Heart right ventricle (tissue), 16 donors: ENCODE measurements around the gene AKT3. TPM values are rescaled to one million over a fixed set of nuclear protein-coding genes. Genes with fewer than 3 reads are reported as not detected.

Experiments used
- ATAC-seq, 8 donors: fragments of 200-7000 bp; cut with Tn5 transposase; one replicate each; pipeline ENCODE4 v1.9.1; 2020; ENCODE audit warnings: mild to moderate bottlenecking in 8 of 8, moderate library complexity in 8 of 8, moderate number of reproducible peaks in 1 of 8
- DNase-seq, 2 donors: peaks; one replicate each; pipeline ENCODE4 v3.0.0-alpha.2; 2020
- H3K27ac ChIP-seq, 10 donors: fragments of 200-600 bp; sonication (generic) in 2 of 10; one replicate each; pipeline versions ENCODE4 v1.5.0 to v1.8.0; 2020 to 2022; ENCODE audit warnings: mild to moderate bottlenecking in 3 of 10
- H3K27me3 ChIP-seq, 7 donors: fragments of 200-600 bp; one replicate each; pipeline ENCODE4 v1.8.0; 2021 to 2022; ENCODE audit warnings: mild to moderate bottlenecking in 2 of 7
- H3K36me3 ChIP-seq, 9 donors: fragments of 200-600 bp; sonication (generic) in 1 of 9; one replicate each; pipeline versions ENCODE4 v1.5.0 to v1.8.0; 2020 to 2022; ENCODE audit warnings: mild to moderate bottlenecking in 2 of 9
- H3K4me1 ChIP-seq, 9 donors: fragments of 200-600 bp; sonication (generic) in 1 of 9; one replicate each; pipeline versions ENCODE4 v1.5.0 to v1.8.0; 2020 to 2022; ENCODE audit warnings: mild to moderate bottlenecking in 4 of 9
- H3K4me3 ChIP-seq, 10 donors: fragments of 200-600 bp; sonication (generic) in 2 of 10; one replicate each; pipeline versions ENCODE4 v1.5.0 to v1.8.0; 2020 to 2022; ENCODE audit warnings: mild to moderate bottlenecking in 7 of 10, moderate library complexity in 2 of 10
- H3K9me3 ChIP-seq, 11 donors: fragments of 200-600 bp in 10 of 11; sonication (generic) in 2 of 11; one replicate each; pipeline versions ENCODE4 v1.5.0 to v1.8.0; 2013 to 2022; ENCODE audit warnings: mild to moderate bottlenecking in 2 of 11, control low read depth in 1 of 11, moderate library complexity in 1 of 11
- CTCF ChIP-seq, 9 donors: fragments of 200-600 bp; sonication (generic) in 2 of 9; IDR thresholded peaks; one replicate each; pipeline versions ENCODE4 v1.5.0 to v1.8.0; 2021 to 2022; ENCODE audit warnings: antibody characterized with exemption in 9 of 9, mild to moderate bottlenecking in 5 of 9, moderate library complexity in 1 of 9
- WGBS, 2 donors: extraction: QIAGEN DNeasy Blood & Tissue Kit; methylation state at CpG; one replicate each; pipeline ENCODE4 v1.1.7; 2013; ENCODE audit warnings: inconsistent platforms in 1 of 2; 5-methylcytosine and 5-hydroxymethylcytosine counted together
- intact Hi-C, 10 donors: fragments of 100-400 bp; cut with DNase I; formaldehyde crosslinking; loops; one replicate each; pipeline versions ENCODE4 v1.11.1 to v1.14.2; 2022
- polyA plus RNA-seq, 2 donors: library from polyadenylated mRNA; stranded (reverse); fragments of 200-250 nt; gene quantifications; one replicate each; pipeline ENCODE4 v1.2.3, GENCODE V29; 2013
- total RNA-seq, 10 donors: library from RNA; stranded (reverse); fragmentation: NEBNext Ultra II Directional in 3 of 10; extraction: Animal tissue kit (Norgen Biotek cat#: 25700) in 3 of 10; gene quantifications; one replicate each; pipeline versions ENCODE4 v1.2.1 to v1.2.4, GENCODE V29; 2021 to 2023
- donor health status: Arrhythmogenic right ventricular cardiomyopathy.
- donor health status: ischemic (EF 13 %, LVEDD 7.1; RV severe dilation, severe dysfunction).
- donor health status: healthy with polysubstance abuse.
- donor health status: DM: no; HTN: yes; CAD: no.
- donor health status: DM: no; HTN: no; CAD: no.
- donor health status: ischemic (EF 25% LVEDD 6.9; RV normal size, moderate dysfunction).
- donor health status: ischemic (EF 25% LVEDD 5.7; RV mildly dilated, moderate dysfunction).
- donor health status: healthy.
- donor health status: DM: yes; HTN: yes; CAD: no.
- donor health status: Ischemic cardiomyopathy.
- donor health status: ischemic (EF 35%, LVEDD 5.7; RV mildly dilated, moderate dysfunction).
- donor health status: nonischemic (EF 11% LVEDD 7.7; RV severe dilation, severe dysfunction).
- donor health status: DM: yes; HTN: yes; CAD: no.
- donor health status: PGD.
- donor health status: ischemic (EF 29% LVEDD 5.4; RV normal size, mild dysfunction).
- donor health status: nonischemic (EF 23%, LVEDD 6.1; RV moderate dilation, normal function).

The AKT3 gene
- total and polyA plus RNA-seq, 12 donors, result 6.5 to 27.6 (median 17.7) TPM

- no peak for TF ChIP-seq CTCF (IDR thresholded peaks at IDR 0.05)
- Histone ChIP-seq H3K36me3 (peaks cover 0 to 3% (median 0%) of the 10 kb centered on the region in 9 donors), H3K9me3 (peaks cover 0 to 5% (median 0%) of the 10 kb centered on the region in 11 donors), H3K4me1 (no peaks in the 10 kb centered on the region), H3K4me3 (no peak overlapping the region), H3K27me3 (no peaks in the 10 kb centered on the region), H3K27ac (no peak overlapping the region)
- DNase-seq (no peak), ATAC-seq (no peak)
- 98 to 100% methylated on average over 2 of the region's 2 CpGs for WGBS, 2 donors
- intact Hi-C loops, result no loop called here
These were observed 321.5 kb downstream of the AKT3 start for GRCh38 chr1:243528459-243529121.

GRCh38 chr1:243526180-243526579 lies 323.9 kb downstream of the AKT3 start:
- no peak for DNase-seq
- Histone ChIP-seq H3K27ac (no peak overlapping the region), H3K9me3 (peaks cover 0 to 5% (median 0%) of the 10 kb centered on the region in 11 donors), H3K27me3 (no peaks in the 10 kb centered on the region), H3K4me3 (no peak overlapping the region), H3K36me3 (peaks cover 0 to 3% (median 0%) of the 10 kb centered on the region in 9 donors), H3K4me1 (no peaks in the 10 kb centered on the region)
- ATAC-seq, result no peak
- WGBS, 2 donors, result 97% methylated on average over 7 of the region's 7 CpGs
- intact Hi-C loops, result no loop called here
- TF ChIP-seq CTCF (IDR thresholded peaks at IDR 0.05), result no peak

- no peak for TF ChIP-seq CTCF (IDR thresholded peaks at IDR 0.05)
- intact Hi-C loops, result no loop called here
- WGBS, 2 donors, result 86 to 91% methylated on average over 2 of the region's 2 CpGs
- ATAC-seq (no peak), DNase-seq (no peak)
- peaks cover 0 to 3% (median 0%) of the 10 kb centered on the region in 9 donors for H3K36me3 ChIP-seq
- H3K4me1 ChIP-seq, result no peaks in the 10 kb centered on the region
- H3K9me3 ChIP-seq, result peaks cover 0 to 5% (median 0%) of the 10 kb centered on the region in 11 donors
- no peak overlapping the region for H3K4me3 ChIP-seq
- H3K27me3 ChIP-seq, result no peaks in the 10 kb centered on the region
- H3K27ac ChIP-seq, result no peak overlapping the region
These were observed 325.0 kb downstream of the AKT3 start for GRCh38 chr1:243525085-243525487.

GRCh38 chr1:243523766-243524165 lies 326.3 kb downstream of the AKT3 start:
- 86 to 87% methylated on average over 5 of the region's 5 CpGs for WGBS, 2 donors
- ATAC-seq, result no peak
- peaks cover 0 to 6% (median 0%) of the 10 kb centered on the region in 9 donors for H3K4me1 ChIP-seq
- peaks cover 0 to 3% (median 0%) of the 10 kb centered on the region in 9 donors for H3K36me3 ChIP-seq
- H3K4me3 ChIP-seq, result no peak overlapping the region
- peaks cover 0 to 4% (median 0%) of the 10 kb centered on the region in 11 donors for H3K9me3 ChIP-seq
- no peak overlapping the region for H3K27ac ChIP-seq
- intact Hi-C loops, result no loop called here
- DNase-seq, result no peak
- no peak for TF ChIP-seq CTCF (IDR thresholded peaks at IDR 0.05)
- H3K27me3 ChIP-seq, result no peaks in the 10 kb centered on the region
